A549 (cell line): ENCODE results near the gene VEZT. TPM values are rescaled to one million over a fixed set of nuclear protein-coding genes. Genes with fewer than 3 reads are reported as not detected.

ENCODE experiments used
- ATAC-seq, 2 experiments: fragments of 200-7000 bp in 1 of 2; fragments of >200 bp in 1 of 2; cut with Nextera tagmentation in 1 of 2; cut with Tn5 transposase in 1 of 2; 3 replicates each; pipeline versions ENCODE4 v1.8.0 to v1.9.1; 2018 to 2020; ENCODE audit warnings: mild to moderate bottlenecking in 1 of 2, moderate library complexity in 1 of 2
- CTCF ChIA-PET: fragments of 300-600 bp; sonication (Branson Sonifier 250); formaldehyde crosslinking; extraction: SDS; loops from one replicate; lab custom pipeline; 2021; ENCODE audit warnings: antibody characterized with exemption, inconsistent platforms; lab: Yijun Ruan, JAX
- POLR2A ChIA-PET: fragments of 350-600 bp; formaldehyde crosslinking; extraction: SDS; loops from one replicate; lab custom pipeline; 2021; ENCODE audit warnings: antibody characterized with exemption, inconsistent platforms; lab: Yijun Ruan, JAX
- DNase-seq, 2 experiments: peaks; one replicate each; pipeline versions ENCODE4 v3.0.0 to v3.0.0-alpha.2; 2011 to 2016; ENCODE audit warnings: low read depth in 1 of 2, low spot score in 1 of 2
- FAIRE-seq: peaks from 2 replicates; lab custom pipeline; 2011; peaks lifted over from hg19 to GRCh38; lab: Jason Lieb, UNC
- H3K27ac ChIP-seq, 2 experiments: fragments of >200 bp; sonication (Bioruptor Twin); formaldehyde crosslinking; 3 replicates each; pipeline ENCODE4 v1.5.1; 2016 to 2017
- H3K4me1 ChIP-seq: fragments of >200 bp; sonication (Bioruptor Twin); formaldehyde crosslinking; 3 replicates; pipeline ENCODE4 v1.6.1; 2016
- H3K4me2 ChIP-seq: fragments of >200 bp; sonication (Bioruptor Twin); formaldehyde crosslinking; 3 replicates; pipeline ENCODE4 v1.6.1; 2016
- H3K4me3 ChIP-seq: fragments of >200 bp; sonication (Bioruptor Twin); formaldehyde crosslinking; 3 replicates; pipeline ENCODE4 v1.5.1; 2016
- H3K9me3 ChIP-seq: fragments of >200 bp; sonication (Bioruptor Twin); formaldehyde crosslinking; 3 replicates; pipeline ENCODE4 v1.6.1; 2016
- CHD2 ChIP-seq: fragments of 150-350 bp; IDR thresholded peaks from 2 replicates; pipeline ENCODE4 v1.6.1; 2014; ENCODE audit warnings: low read length; ENCODE audit not compliant: partially characterized antibody
- CHD4 ChIP-seq: fragments of 200-600 bp; sonication (generic); IDR thresholded peaks from 2 replicates; pipeline ENCODE4 v1.6.1; 2016; ENCODE audit warnings: antibody characterized with exemption, mild to moderate bottlenecking, borderline replicate concordance
- EHF ChIP-seq: fragments of 250-450 bp; sonication (Bioruptor Pico); IDR thresholded peaks from 2 replicates; pipeline ENCODE4 v1.5.0; 2020; ENCODE audit warnings: mild to moderate bottlenecking
- EHMT2 ChIP-seq: fragments of 200-600 bp; sonication (generic); IDR thresholded peaks from 2 replicates; pipeline ENCODE4 v1.6.1; 2016; ENCODE audit warnings: antibody characterized with exemption, low read depth, mild to moderate bottlenecking, moderate library complexity
- ESRRA ChIP-seq: fragments of 150-350 bp; IDR thresholded peaks from 2 replicates; pipeline ENCODE4 v1.6.1; 2014; ENCODE audit warnings: mild to moderate bottlenecking, low read length, borderline replicate concordance
- FOXS1 ChIP-seq: fragments of 250-450 bp; sonication (Bioruptor Pico); IDR thresholded peaks from 2 replicates; pipeline ENCODE4 v1.5.0; 2020; ENCODE audit warnings: mild to moderate bottlenecking, moderate library complexity
- HEYL ChIP-seq: fragments of 250-450 bp; sonication (Bioruptor Pico); IDR thresholded peaks from 2 replicates; pipeline ENCODE4 v1.8.0; 2021; ENCODE audit warnings: mild to moderate bottlenecking, moderate library complexity
- HOXA7 ChIP-seq: fragments of 250-450 bp; sonication (Bioruptor Pico); IDR thresholded peaks from 2 replicates; pipeline ENCODE4 v1.5.0; 2020; ENCODE audit warnings: mild to moderate bottlenecking, moderate library complexity
- HOXB5 ChIP-seq: fragments of 250-450 bp; sonication (Bioruptor Pico); IDR thresholded peaks from 2 replicates; pipeline ENCODE4 v1.5.0; 2020; ENCODE audit warnings: mild to moderate bottlenecking, moderate library complexity
- JUNB ChIP-seq: fragments of >200 bp; sonication (Bioruptor Twin); formaldehyde crosslinking; IDR thresholded peaks from 2 replicates; pipeline ENCODE4 v1.6.1; 2016
- KDM5A ChIP-seq: fragments of 200-600 bp; sonication (generic); IDR thresholded peaks from 2 replicates; pipeline ENCODE4 v1.6.1; 2016; ENCODE audit warnings: antibody characterized with exemption, mild to moderate bottlenecking
- MAFK ChIP-seq: fragments of 450-650 bp; IDR thresholded peaks from 2 replicates; pipeline ENCODE4 v1.6.1; 2014; ENCODE audit not compliant: partially characterized antibody
- PHF8 ChIP-seq: fragments of 200-600 bp; sonication (generic); IDR thresholded peaks from 2 replicates; pipeline ENCODE4 v1.6.1; 2016; ENCODE audit warnings: low read depth, mild to moderate bottlenecking, antibody characterized with exemption, moderate library complexity, borderline replicate concordance
- POLR2A ChIP-seq: IDR thresholded peaks from 2 replicates; pipeline ENCODE4 v1.6.1; 2012; ENCODE audit warnings: mild to moderate bottlenecking, low read length
- POLR2AphosphoS2 ChIP-seq: conservative IDR thresholded peaks from 2 replicates; pipeline ENCODE4 v1.6.1; 2012; ENCODE audit warnings: low read length, improper control_type of control experiment, inconsistent platforms
- RAD21 ChIP-seq, 2 experiments: fragments of >200 bp in 1 of 2; sonication (Bioruptor Twin) in 1 of 2; formaldehyde crosslinking in 1 of 2; IDR thresholded peaks in 1 of 2; conservative IDR thresholded peaks in 1 of 2; 2 replicates in 1 of 2; 3 replicates in 1 of 2; pipeline ENCODE4 v1.6.1; 2012 to 2018; ENCODE audit warnings: inconsistent platforms in 1 of 2
- SMC3 ChIP-seq: fragments of >200 bp; sonication (Bioruptor Twin); formaldehyde crosslinking; IDR thresholded peaks from 3 replicates; pipeline ENCODE4 v1.6.1; 2018; ENCODE audit warnings: inconsistent platforms
- WGBS: methylation state at CpG from one replicate; pipeline ENCODE4 v1.1.6; 2017; ENCODE audit errors: missing lambda C conversion rate; 5-methylcytosine and 5-hydroxymethylcytosine counted together
- polyA plus RNA-seq, 4 experiments: library from polyadenylated mRNA; depleted of rRNA in 3 of 4; stranded (reverse); fragments of >200 nt; fragmentation: RNase III in 1 of 4; extraction: RNeasy Plus Mini Kit Qiagen cat#74134 plus additional on column Dnase treatment in 1 of 4; gene quantifications; 2 replicates in 3 of 4; 3 replicates in 1 of 4; pipeline ENCODE4 v1.2.3, GENCODE V29; 2011 to 2017
- TF ChIP-seq, protein P1 (sequence below): fragments of 250-450 bp; sonication (Bioruptor Pico); IDR thresholded peaks from 2 replicates; pipeline ENCODE4 v1.5.0; 2020; ENCODE audit warnings: low read depth, mild to moderate bottlenecking, moderate library complexity
- TF ChIP-seq, protein P2 (sequence below): fragments of >200 bp; sonication (Bioruptor Twin); formaldehyde crosslinking; IDR thresholded peaks from 3 replicates; pipeline ENCODE4 v1.6.1; 2016
- TF ChIP-seq, protein P3 (sequence below): fragments of 450-650 bp; IDR thresholded peaks from 2 replicates; pipeline ENCODE4 v1.6.1; 2014; ENCODE audit warnings: antibody characterized with exemption

The VEZT gene
- polyA plus RNA-seq, 2 of the 4 experiments (the other 2 are of a cell fraction), result 87.1 to 259 TPM

DNA sequence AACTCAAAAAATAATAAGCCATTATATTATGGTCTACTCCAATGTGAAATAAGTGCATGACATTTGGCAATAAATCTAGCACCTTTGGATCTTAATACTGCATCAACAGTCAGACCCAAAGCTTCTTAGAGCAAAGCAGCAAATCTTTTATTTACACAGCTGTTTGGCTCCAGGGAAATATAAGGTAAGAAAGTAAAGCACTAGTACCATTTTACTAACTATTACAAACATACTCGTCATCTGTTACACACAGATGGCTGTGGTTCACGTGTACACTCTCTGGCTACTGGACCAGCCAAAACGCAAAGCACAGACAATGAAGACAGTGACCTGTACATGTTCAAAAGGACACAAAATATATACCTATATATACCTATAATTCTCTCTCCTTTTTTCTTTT is 3.1 kb upstream of the VEZT start:
- ATAC-seq, result no peak
- FAIRE-seq, result no peak
- Histone ChIP-seq H3K4me1 (peaks cover 54% of the 10 kb centered on the region), H3K4me3 (0 out of 3 replicates have a peak overlapping the region, but pooled peaks have one; percentile 83), H3K4me2 (peak overlapping the region; percentile 70), H3K27ac (peak overlapping the region; percentile 91 to 93), H3K9me3 (no peaks in the 10 kb centered on the region)
- POLR2A ChIA-PET, result interaction anchor here (3.7 kb wide), 1 partner anchor 13 kb away, joined by 27 read pairs; no protein-coding TSS in a partner anchor
- DNase-seq, result no peak
- CTCF ChIA-PET, result interaction anchor here (2.8 to 5.7 kb wide), 4 partner anchors 8 to 122 kb away, joined by 7 to 54 read pairs (median 36); no protein-coding TSS in a partner anchor
- WGBS, result 55% methylated on average over 3 of the region's 3 CpGs
- TF ChIP-seq, protein P1, sequence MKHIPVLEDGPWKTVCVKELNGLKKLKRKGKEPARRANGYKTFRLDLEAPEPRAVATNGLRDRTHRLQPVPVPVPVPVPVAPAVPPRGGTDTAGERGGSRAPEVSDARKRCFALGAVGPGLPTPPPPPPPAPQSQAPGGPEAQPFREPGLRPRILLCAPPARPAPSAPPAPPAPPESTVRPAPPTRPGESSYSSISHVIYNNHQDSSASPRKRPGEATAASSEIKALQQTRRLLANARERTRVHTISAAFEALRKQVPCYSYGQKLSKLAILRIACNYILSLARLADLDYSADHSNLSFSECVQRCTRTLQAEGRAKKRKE (CRISPR knock-in tag), result no peak
- TF ChIP-seq HOXA7 (CRISPR knock-in tag) (no peak), CHD2 (no peak), MAFK (no peak), ESRRA (no peak), POLR2A (no peak), SMC3 (no peak), CHD4 (no peak), JUNB (no peak), HEYL (CRISPR knock-in tag) (no peak)
- TF ChIP-seq, protein P2, sequence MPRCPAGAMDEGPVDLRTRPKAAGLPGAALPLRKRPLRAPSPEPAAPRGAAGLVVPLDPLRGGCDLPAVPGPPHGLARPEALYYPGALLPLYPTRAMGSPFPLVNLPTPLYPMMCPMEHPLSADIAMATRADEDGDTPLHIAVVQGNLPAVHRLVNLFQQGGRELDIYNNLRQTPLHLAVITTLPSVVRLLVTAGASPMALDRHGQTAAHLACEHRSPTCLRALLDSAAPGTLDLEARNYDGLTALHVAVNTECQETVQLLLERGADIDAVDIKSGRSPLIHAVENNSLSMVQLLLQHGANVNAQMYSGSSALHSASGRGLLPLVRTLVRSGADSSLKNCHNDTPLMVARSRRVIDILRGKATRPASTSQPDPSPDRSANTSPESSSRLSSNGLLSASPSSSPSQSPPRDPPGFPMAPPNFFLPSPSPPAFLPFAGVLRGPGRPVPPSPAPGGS, result no peak
- TF ChIP-seq, protein P3, sequence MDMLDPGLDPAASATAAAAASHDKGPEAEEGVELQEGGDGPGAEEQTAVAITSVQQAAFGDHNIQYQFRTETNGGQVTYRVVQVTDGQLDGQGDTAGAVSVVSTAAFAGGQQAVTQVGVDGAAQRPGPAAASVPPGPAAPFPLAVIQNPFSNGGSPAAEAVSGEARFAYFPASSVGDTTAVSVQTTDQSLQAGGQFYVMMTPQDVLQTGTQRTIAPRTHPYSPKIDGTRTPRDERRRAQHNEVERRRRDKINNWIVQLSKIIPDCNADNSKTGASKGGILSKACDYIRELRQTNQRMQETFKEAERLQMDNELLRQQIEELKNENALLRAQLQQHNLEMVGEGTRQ, result no peak

DNA sequence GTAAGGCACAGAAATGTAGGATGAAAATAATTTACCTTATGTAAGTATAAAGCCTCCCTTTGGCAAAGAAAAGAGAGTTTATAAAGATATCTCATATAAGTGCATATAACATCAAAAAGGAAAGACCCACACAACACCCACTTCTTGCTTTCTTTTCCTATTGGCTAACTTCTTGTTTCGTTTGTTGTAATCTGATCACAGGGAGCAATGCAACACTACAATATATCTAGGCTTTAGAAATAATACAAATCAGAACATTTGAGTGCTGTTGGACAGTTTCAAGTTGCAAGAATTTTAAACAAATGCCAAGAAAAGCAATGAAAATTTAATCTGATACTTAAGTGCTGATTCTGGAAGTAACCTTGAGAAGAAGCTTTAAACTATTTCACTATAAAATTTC is 1.7 kb upstream of the VEZT start:
- 2% methylated on average over 1 of the region's 1 CpG for WGBS
- ATAC-seq, result no peak
- TF ChIP-seq EHMT2 (no peak), RAD21 (conservative IDR thresholded peaks at IDR 0.05 in 1 of 2, IDR thresholded peaks at IDR 0.05 in 1 of 2) (0 out of 5 replicates have a peak, but pooled peaks of 1 of the 2 experiments have one; percentile 6), POLR2AphosphoS2 (0 out of 2 replicates have a peak, but pooled peaks have one; percentile 40), FOXS1 (CRISPR knock-in tag) (no peak)
- TF ChIP-seq, all 56 proteins: peak for 2
- H3K27ac ChIP-seq, result peak overlapping the region; percentile 91 to 93; a peak in 5 of 6 replicates
- H3K9me3 ChIP-seq, result no peaks in the 10 kb centered on the region
- H3K4me3 ChIP-seq, result peak overlapping the region; percentile 83
- ChIA-PET POLR2A (interaction anchor here (1.9 to 3.7 kb wide), 4 partner anchors 11 to 143 kb away, joined by 12 to 42 read pairs (median 22); partner anchors contain the start of gene NR2C1), CTCF (interaction anchor here (0.8 to 5.7 kb wide), 17 partner anchors 10 to 318 kb away, joined by 3 to 54 read pairs (median 6); partner anchors contain the start of gene NR2C1)
- FAIRE-seq, result peak; percentile 56
- peak; percentile 41 to 51 for DNase-seq
- peaks cover 57% of the 10 kb centered on the region for H3K4me1 ChIP-seq
- H3K4me2 ChIP-seq, result peak overlapping the region; percentile 70

DNA sequence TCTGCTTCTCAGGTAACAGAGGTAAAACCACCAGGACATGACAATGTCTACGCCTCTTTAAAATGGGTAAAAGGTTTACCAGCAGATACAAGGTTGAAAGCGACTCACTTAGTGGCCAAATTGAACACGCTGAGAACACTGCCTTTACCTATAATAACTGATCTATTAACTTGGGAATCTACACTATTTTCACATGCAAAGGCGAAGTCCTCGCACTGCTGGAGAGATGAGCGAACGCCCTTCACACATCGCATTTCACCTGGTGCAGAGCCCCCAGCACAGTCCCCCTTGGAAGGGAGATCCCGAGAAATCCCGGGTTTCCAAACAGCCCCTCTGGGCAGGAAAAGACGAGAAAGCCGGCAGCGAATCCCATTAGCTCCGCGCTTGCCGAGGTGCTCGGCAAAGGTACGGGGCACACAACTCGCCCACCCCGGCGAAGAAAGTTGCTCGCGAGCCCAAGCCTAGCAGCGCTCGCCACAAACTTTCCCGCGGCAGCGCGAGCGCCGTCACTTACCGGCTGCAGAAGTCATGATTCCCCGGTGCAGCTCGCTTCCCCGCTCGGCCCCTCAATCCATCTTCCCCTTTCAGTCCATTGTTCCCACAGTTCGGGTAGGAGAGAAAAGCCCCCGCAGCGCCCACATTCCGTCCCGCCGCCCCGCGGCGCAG is 763 bp upstream of the VEZT start:
- DNase-seq, result peak; percentile 35 to 49
- Histone ChIP-seq H3K27ac (peak overlapping the region; percentile 91 to 93), H3K9me3 (no peaks in the 10 kb centered on the region), H3K4me2 (peak overlapping the region; percentile 70), H3K4me3 (peak overlapping the region; percentile 83), H3K4me1 (peaks cover 57% of the 10 kb centered on the region; the same call in 2 of the 3 replicates)
- CTCF ChIA-PET, result interaction anchor here (0.8 to 5.7 kb wide), 38 partner anchors 9 to 317 kb away, joined by 3 to 54 read pairs (median 6); partner anchors contain the start of gene NR2C1
- under 1% methylated on average over 35 of the region's 45 CpGs for WGBS
- TF ChIP-seq EHF (CRISPR knock-in tag) (no peak), PHF8 (peak; percentile 30; the same call in 1 of the 2 replicates), POLR2A (peak; percentile 56; the same call in 1 of the 2 replicates), KDM5A (peak; percentile 37; the same call in 1 of the 2 replicates), HOXB5 (CRISPR knock-in tag) (0 out of 2 replicates have a peak, but pooled peaks have one; percentile 8)
- peak; percentile 22 to 39 for ATAC-seq
- FAIRE-seq, result peak; percentile 13
- POLR2A ChIA-PET, result interaction anchor here (0.7 to 3.7 kb wide), 19 partner anchors 10 to 257 kb away, joined by 3 to 42 read pairs (median 5); partner anchors contain the start of genes METAP2, NDUFA12 and NR2C1
